Esophagus muscularis mucosa (tissue), 4 donors: ENCODE results near the gene TUBB3. TPM values are rescaled to one million over a fixed set of nuclear protein-coding genes. Genes with fewer than 3 reads are reported as not detected.

Experiments used
- DNase-seq: peaks from one replicate; pipeline ENCODE4 v3.0.0-alpha.2; 2017; ENCODE audit errors: extremely low spot score
- H3K27ac ChIP-seq, 4 donors: fragments of 200-600 bp; sonication (generic); replicated peaks in 1 of 4; 1 replicate in 3 of 4; 2 replicates in 1 of 4; pipeline ENCODE4 v1.5.1; 2016 to 2019; ENCODE audit warnings: mild to moderate bottlenecking in 1 of 4
- H3K27me3 ChIP-seq, 4 donors: fragments of 200-600 bp; sonication (generic); one replicate each; pipeline versions ENCODE4 v1.5.1 to v1.6.0; 2016 to 2019
- H3K36me3 ChIP-seq, 4 donors: fragments of 200-600 bp; sonication (generic); one replicate each; pipeline ENCODE4 v1.5.1; 2016 to 2019
- H3K4me1 ChIP-seq, 4 donors: fragments of 200-600 bp; sonication (generic); one replicate each; pipeline ENCODE4 v1.5.1; 2016 to 2019
- H3K4me3 ChIP-seq, 4 donors: fragments of 200-600 bp; sonication (generic); 1 replicate in 2 of 4; 2 replicates in 2 of 4; pipeline ENCODE4 v1.5.1; 2016 to 2019; ENCODE audit warnings: mild to moderate bottlenecking in 4 of 4, moderate library complexity in 1 of 4
- H3K9me3 ChIP-seq, 4 donors: fragments of 200-600 bp; sonication (generic); 1 replicate in 3 of 4; 2 replicates in 1 of 4; pipeline ENCODE4 v1.5.1; 2016 to 2019
- CTCF ChIP-seq, 3 experiments: fragments of 200-600 bp in 2 of 3; fragments of 450-650 bp in 1 of 3; sonication (generic) in 2 of 3; IDR thresholded peaks; one replicate each; pipeline ENCODE4 v1.5.1; 2017 to 2019; ENCODE audit warnings: antibody characterized with exemption in 3 of 3, mild to moderate bottlenecking in 2 of 3, moderate library complexity in 1 of 3
- EP300 ChIP-seq: sonication (generic); formaldehyde crosslinking; IDR thresholded peaks from one replicate; pipeline ENCODE4 v1.6.1; 2017; ENCODE audit warnings: antibody characterized with exemption
- POLR2A ChIP-seq: fragments of 450-650 bp; IDR thresholded peaks from one replicate; pipeline ENCODE4 v1.6.1; 2017; ENCODE audit warnings: antibody characterized with exemption, moderate library complexity, mild to moderate bottlenecking, low read depth
- POLR2AphosphoS5 ChIP-seq, 2 donors: sonication (generic); formaldehyde crosslinking; IDR thresholded peaks; one replicate each; pipeline ENCODE4 v1.6.1; 2017; ENCODE audit warnings: antibody characterized with exemption in 2 of 2
- WGBS: methylation state at CpG from one replicate; pipeline ENCODE4 v1.1.5; 2018; 5-methylcytosine and 5-hydroxymethylcytosine counted together
- intact Hi-C: fragments of 100-400 bp; cut with DNase I; formaldehyde crosslinking; loops from one replicate; pipeline ENCODE4 v1.15.1; 2023
- total RNA-seq, 4 donors: library from RNA; depleted of rRNA; stranded (reverse); fragments of >200 nt; gene quantifications; one replicate each; pipeline versions ENCODE4 v1.1.0 to v1.2.1, GENCODE V29; 2016

Gene TUBB3
- total RNA-seq, 4 donors from 2014 or later = 2.5 to 19.5 (median 12.9) TPM

GRCh38 chr16:89983536-89983935 is 60.4 kb downstream of the TUBB3 start:
- DNase-seq = no peak
- Histone ChIP-seq H3K27ac (no peak overlapping the region), H3K4me3 (no peak overlapping the region), H3K36me3 (peaks cover 63 to 98% (median 90%) of the 10 kb centered on the region in 4 donors), H3K9me3 (no peaks in the 10 kb centered on the region), H3K4me1 (no peaks in the 10 kb centered on the region), H3K27me3 (no peaks in the 10 kb centered on the region)
- WGBS = 87% methylated on average over 15 of the region's 15 CpGs
- TF ChIP-seq POLR2A (no peak), EP300 (no peak), POLR2AphosphoS5 (IDR thresholded peaks at IDR 0.05) (no peak), CTCF (IDR thresholded peaks at IDR 0.05) (no peak)
- intact Hi-C loops = no loop called here

GRCh38 chr16:89984216-89984615 is 61.1 kb downstream of the TUBB3 start:
- 95% methylated on average over 7 of the region's 7 CpGs for WGBS
- intact Hi-C loops = no loop called here
- H3K4me1 ChIP-seq = no peaks in the 10 kb centered on the region
- H3K9me3 ChIP-seq = no peaks in the 10 kb centered on the region
- H3K36me3 ChIP-seq = peaks cover 67 to 98% (median 92%) of the 10 kb centered on the region in 4 donors
- TF ChIP-seq POLR2A (no peak), CTCF (IDR thresholded peaks at IDR 0.05) (no peak), POLR2AphosphoS5 (IDR thresholded peaks at IDR 0.05) (no peak), EP300 (no peak)
- H3K4me3 ChIP-seq = no peak overlapping the region
- H3K27me3 ChIP-seq = no peaks in the 10 kb centered on the region
- no peak for DNase-seq
- H3K27ac ChIP-seq = no peak overlapping the region

- no peaks in the 10 kb centered on the region for H3K27me3 ChIP-seq
- 94% methylated on average over 10 of the region's 10 CpGs for WGBS
Measured at GRCh38 chr16:89985219-89985618, 62.1 kb downstream of the TUBB3 start.

More at GRCh38 chr16:89985219-89985618, 62.1 kb downstream of the TUBB3 start:
- TF ChIP-seq POLR2AphosphoS5 (IDR thresholded peaks at IDR 0.05) (no peak), CTCF (IDR thresholded peaks at IDR 0.05) (no peak), POLR2A (no peak), EP300 (no peak)
- H3K27ac ChIP-seq = no peak overlapping the region
- intact Hi-C loops = no loop called here
- H3K4me3 ChIP-seq = no peak overlapping the region
- peaks cover 66 to 96% (median 87%) of the 10 kb centered on the region in 4 donors for H3K36me3 ChIP-seq
- no peaks in the 10 kb centered on the region for H3K4me1 ChIP-seq
- DNase-seq = no peak
- no peaks in the 10 kb centered on the region for H3K9me3 ChIP-seq

Other genes with a start within 250 kb of the TUBB3 start
- 10 to 100 TPM; 20.8 to 45.1 (median 25.7) TPM for gene CDK10, start 236.7 kb upstream of the TUBB3 start, total RNA-seq
- gene SPATA2L, start 221.6 kb upstream of the TUBB3 start, total RNA-seq = 10 to 100 TPM; 10.8 to 32.0 (median 21.9) TPM
- gene VPS9D1, start 202.4 kb upstream of the TUBB3 start, total RNA-seq = 10 to 100 TPM in 1 of 4 donors, 1 to 10 TPM in 3; 4.6 to 10.2 (median 7.1) TPM
- 10 to 100 TPM; 16.1 to 19.2 (median 17.2) TPM for gene ZNF276, start 201.8 kb upstream of the TUBB3 start, total RNA-seq
- gene FANCA, start 106.7 kb upstream of the TUBB3 start, total RNA-seq = 1 to 10 TPM in 2 of 4 donors, under 1 TPM in 2; 0.17 to 3.0 (median 0.95) TPM
- gene SPIRE2, start 94.9 kb upstream of the TUBB3 start, total RNA-seq = 1 to 10 TPM; 1.8 to 7.2 (median 4.2) TPM
- 100 to 1,000 TPM; 126 to 151 (median 137) TPM for gene TCF25, start 49.8 kb upstream of the TUBB3 start, total RNA-seq
- gene MC1R, start 4.5 kb upstream of the TUBB3 start, total RNA-seq = 1 to 10 TPM; 2.0 to 5.0 (median 2.9) TPM
- 100 to 1,000 TPM in 2 of 4 donors, 10 to 100 TPM in 2; 86.8 to 112 (median 99.4) TPM for gene DEF8, start 25.4 kb downstream of the TUBB3 start, total RNA-seq
- 10 to 100 TPM in 1 of 4 donors, 1 to 10 TPM in 3; 2.1 to 14.3 (median 5.1) TPM for gene DBNDD1, start 96.1 kb downstream of the TUBB3 start, total RNA-seq
- gene PRDM7, start 154.0 kb downstream of the TUBB3 start, total RNA-seq = not detected